Endothelial cell (in vitro differentiated cells): ENCODE measurements around the gene PCARE. TPM values are rescaled to one million over a fixed set of nuclear protein-coding genes. Genes with fewer than 3 reads are reported as not detected.

Source experiments
- DNase-seq: peaks from one replicate; pipeline ENCODE4 v3.0.0; 2021; ENCODE audit warnings: low spot score
- H3K27ac Mint-ChIP-seq: one replicate; pipeline ENCODE4 v1.8.0; 2021; ENCODE audit warnings: mixed read lengths, inconsistent platforms; ENCODE audit not compliant: unreplicated experiment
- H3K27me3 Mint-ChIP-seq: one replicate; pipeline ENCODE4 v1.8.0; 2021; ENCODE audit warnings: mild to moderate bottlenecking, moderate library complexity, mixed read lengths, inconsistent platforms; ENCODE audit not compliant: unreplicated experiment
- H3K36me3 Mint-ChIP-seq: one replicate; pipeline ENCODE4 v1.8.0; 2021; ENCODE audit warnings: mild to moderate bottlenecking, low read depth, mixed read lengths, inconsistent platforms; ENCODE audit not compliant: unreplicated experiment
- H3K4me1 Mint-ChIP-seq: one replicate; pipeline ENCODE4 v1.8.0; 2021; ENCODE audit warnings: mild to moderate bottlenecking, mixed read lengths, inconsistent platforms; ENCODE audit not compliant: unreplicated experiment
- H3K4me3 Mint-ChIP-seq: one replicate; pipeline ENCODE4 v1.8.0; 2021; ENCODE audit warnings: mild to moderate bottlenecking, mixed read lengths, inconsistent platforms; ENCODE audit not compliant: unreplicated experiment
- H3K9me3 Mint-ChIP-seq: one replicate; pipeline ENCODE4 v1.8.0; 2021; ENCODE audit warnings: mixed read lengths, inconsistent platforms; ENCODE audit not compliant: unreplicated experiment
- total RNA-seq: library from RNA; stranded (reverse); fragmentation: NEBNext Ultra II Directional; extraction: Animal tissue kit (Norgen Biotek cat#: 25700); gene quantifications from one replicate; pipeline ENCODE4 v1.2.1, GENCODE V29; 2021; ENCODE audit not compliant: unreplicated experiment
- TF ChIP-seq, protein P1 (sequence below): fragments of 200-600 bp; sonication (generic); IDR thresholded peaks from one replicate; pipeline ENCODE4 v1.5.0; 2021; ENCODE audit warnings: antibody characterized with exemption; ENCODE audit not compliant: unreplicated experiment

Gene PCARE
- total RNA-seq, 1 donor from 2014 or later: not detected

DNA sequence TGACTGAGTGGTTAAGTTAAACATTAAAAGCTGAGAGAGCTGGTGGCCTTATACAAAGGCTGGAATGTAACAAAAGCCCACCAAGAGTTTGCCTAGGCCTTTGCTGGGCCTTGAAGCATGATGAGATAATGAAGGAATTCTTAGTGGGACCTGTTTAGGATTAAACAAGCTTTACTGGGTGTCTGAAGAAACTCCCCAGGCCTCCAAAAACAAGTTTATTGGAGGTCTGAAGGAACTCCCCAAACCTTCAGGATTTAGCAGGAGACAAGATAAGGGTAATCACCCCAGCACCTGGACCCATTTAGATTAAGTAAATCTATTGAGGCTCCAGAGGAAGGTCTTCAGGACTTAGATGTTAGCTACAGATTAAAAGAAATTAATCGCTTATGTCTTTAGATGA lies 18.7 kb downstream of the PCARE start:
- Mint-ChIP-seq H3K36me3 (no peaks in the 10 kb centered on the region), H3K27ac (no peak overlapping the region)

DNA sequence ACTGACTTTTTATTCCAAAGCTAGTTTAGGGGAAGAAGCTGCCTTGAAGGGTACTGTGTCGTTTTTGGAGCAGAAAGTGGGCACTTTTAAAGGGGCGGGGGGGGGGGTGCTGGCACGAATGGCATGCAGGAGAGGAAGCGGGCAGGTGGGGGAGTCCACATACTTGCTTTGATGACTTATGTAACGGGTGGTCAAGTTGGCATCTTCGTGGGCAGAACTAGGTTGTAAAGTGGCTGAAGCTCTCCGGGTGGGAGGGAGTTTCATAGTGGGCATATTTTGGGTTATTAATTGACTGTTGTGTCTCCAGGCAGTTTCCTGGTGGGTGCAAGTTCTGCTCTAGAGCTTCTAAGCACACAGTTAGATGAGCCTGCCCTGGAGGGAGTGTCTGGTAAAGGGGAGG lies 19.9 kb downstream of the PCARE start:
- no peak overlapping the region for H3K4me3 Mint-ChIP-seq
- H3K4me1 Mint-ChIP-seq: peaks cover 4% of the 10 kb centered on the region
- no peaks in the 10 kb centered on the region for H3K36me3 Mint-ChIP-seq
- TF ChIP-seq, protein P1, sequence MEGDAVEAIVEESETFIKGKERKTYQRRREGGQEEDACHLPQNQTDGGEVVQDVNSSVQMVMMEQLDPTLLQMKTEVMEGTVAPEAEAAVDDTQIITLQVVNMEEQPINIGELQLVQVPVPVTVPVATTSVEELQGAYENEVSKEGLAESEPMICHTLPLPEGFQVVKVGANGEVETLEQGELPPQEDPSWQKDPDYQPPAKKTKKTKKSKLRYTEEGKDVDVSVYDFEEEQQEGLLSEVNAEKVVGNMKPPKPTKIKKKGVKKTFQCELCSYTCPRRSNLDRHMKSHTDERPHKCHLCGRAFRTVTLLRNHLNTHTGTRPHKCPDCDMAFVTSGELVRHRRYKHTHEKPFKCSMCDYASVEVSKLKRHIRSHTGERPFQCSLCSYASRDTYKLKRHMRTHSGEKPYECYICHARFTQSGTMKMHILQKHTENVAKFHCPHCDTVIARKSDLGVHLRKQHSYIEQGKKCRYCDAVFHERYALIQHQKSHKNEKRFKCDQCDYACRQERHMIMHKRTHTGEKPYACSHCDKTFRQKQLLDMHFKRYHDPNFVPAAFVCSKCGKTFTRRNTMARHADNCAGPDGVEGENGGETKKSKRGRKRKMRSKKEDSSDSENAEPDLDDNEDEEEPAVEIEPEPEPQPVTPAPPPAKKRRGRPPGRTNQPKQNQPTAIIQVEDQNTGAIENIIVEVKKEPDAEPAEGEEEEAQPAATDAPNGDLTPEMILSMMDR: no peak
- peaks cover 3% of the 10 kb centered on the region for H3K27me3 Mint-ChIP-seq
- no peaks in the 10 kb centered on the region for H3K9me3 Mint-ChIP-seq
- DNase-seq: no peak
- no peak overlapping the region for H3K27ac Mint-ChIP-seq

More for the DNA sequence above, 18.7 kb downstream of the PCARE start:
- Mint-ChIP-seq H3K27me3 (peaks cover 3% of the 10 kb centered on the region), H3K9me3 (no peaks in the 10 kb centered on the region), H3K4me3 (no peak overlapping the region), H3K4me1 (peaks cover 4% of the 10 kb centered on the region)
- TF ChIP-seq, protein P1: no peak
- no peak for DNase-seq

- no peak overlapping the region for H3K27ac Mint-ChIP-seq
Measured at GRCh38 chr2:29053670-29054400, 20.5 kb downstream of the PCARE start.

DNA sequence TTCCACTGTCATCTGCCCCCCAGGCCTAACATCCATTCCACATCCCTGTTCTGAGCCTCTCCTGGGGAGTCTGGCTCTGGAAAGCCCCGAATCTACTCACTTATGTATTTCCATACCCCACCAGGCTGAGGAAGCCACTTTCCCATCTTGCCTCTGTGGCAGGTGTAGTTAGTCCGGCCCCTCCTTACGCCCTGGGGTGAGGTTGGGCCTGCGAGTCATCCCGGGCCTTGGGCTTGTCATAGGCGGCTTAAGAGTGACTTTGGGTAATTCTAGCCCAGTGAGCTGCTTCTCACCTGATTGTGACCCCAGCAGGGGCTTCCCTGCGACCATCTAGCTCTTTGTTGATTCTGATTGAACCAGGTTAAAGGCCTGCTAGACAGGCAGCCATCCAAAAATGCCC lies 21.1 kb downstream of the PCARE start:
- H3K4me3 Mint-ChIP-seq: no peak overlapping the region
- TF ChIP-seq, protein P1: no peak
- no peak for DNase-seq
- H3K9me3 Mint-ChIP-seq: no peaks in the 10 kb centered on the region
- H3K27me3 Mint-ChIP-seq: peaks cover 3% of the 10 kb centered on the region
- no peaks in the 10 kb centered on the region for H3K36me3 Mint-ChIP-seq
- H3K27ac Mint-ChIP-seq: no peak overlapping the region
- peaks cover 4% of the 10 kb centered on the region for H3K4me1 Mint-ChIP-seq

More at GRCh38 chr2:29053670-29054400, 20.5 kb downstream of the PCARE start:
- Mint-ChIP-seq H3K4me1 (peaks cover 4% of the 10 kb centered on the region), H3K4me3 (no peak overlapping the region), H3K9me3 (no peaks in the 10 kb centered on the region), H3K36me3 (no peaks in the 10 kb centered on the region), H3K27me3 (peaks cover 3% of the 10 kb centered on the region)
- TF ChIP-seq, protein P1: no peak
- no peak for DNase-seq

DNA sequence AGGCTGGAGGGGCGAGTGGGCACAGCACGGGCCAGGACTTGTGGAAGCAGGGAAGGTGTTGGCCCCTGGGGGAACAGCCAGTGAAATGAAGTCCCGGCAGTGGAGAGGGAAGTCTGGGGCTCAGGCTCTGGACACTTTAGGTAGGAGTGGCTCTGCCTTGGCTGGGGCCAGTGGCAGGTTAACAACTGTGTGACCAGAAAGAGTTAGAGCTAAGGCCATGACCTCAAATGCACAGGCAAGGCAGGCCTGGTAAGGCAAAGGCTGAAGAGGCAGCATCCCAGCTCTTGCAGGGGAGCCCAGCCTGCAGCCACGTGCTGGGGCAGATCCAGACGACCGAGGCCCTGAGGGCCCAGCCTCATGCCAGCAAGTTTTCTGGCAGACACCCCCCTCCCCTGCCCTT lies 21.5 kb downstream of the PCARE start:
- Mint-ChIP-seq H3K4me3 (no peak overlapping the region), H3K36me3 (no peaks in the 10 kb centered on the region), H3K9me3 (no peaks in the 10 kb centered on the region), H3K27me3 (peaks cover 3% of the 10 kb centered on the region), H3K27ac (no peak overlapping the region), H3K4me1 (peaks cover 4% of the 10 kb centered on the region)
- no peak for DNase-seq
- TF ChIP-seq, protein P1: no peak
